ENCODE data around the gene PSMC3IP. TPM values are rescaled to one million over a fixed set of nuclear protein-coding genes. Genes with fewer than 3 reads are reported as not detected.
"Not testable (repeated sequence)": the region's sequence is repeated elsewhere in the genome, so short reads cannot be mapped to it uniquely, and the experiment has no call there.

Gene PSMC3IP
- total RNA-seq, 2 donors from 2014 or later = 2.1 TPM; not detected in 1

DNA sequence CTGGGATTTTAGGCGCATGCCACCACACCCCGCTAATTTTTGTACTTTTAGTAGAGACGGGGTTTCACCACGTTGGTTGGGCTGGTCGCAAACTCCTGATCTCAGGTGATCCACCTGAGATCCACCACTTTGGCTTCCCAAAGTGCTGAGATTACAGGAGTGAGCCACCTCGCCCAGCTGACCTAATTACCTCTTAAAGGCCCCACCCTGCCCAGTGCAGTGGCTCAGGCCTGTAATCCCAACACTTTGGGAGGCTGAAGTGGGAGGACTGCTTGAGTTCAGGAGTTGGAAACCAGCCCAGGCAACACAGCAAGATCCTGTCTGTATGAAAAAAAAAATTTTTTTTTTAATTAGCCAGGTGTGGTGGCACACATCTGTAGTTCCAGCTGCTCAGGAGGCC, 18.5 kb downstream of the PSMC3IP start:
- TF ChIP-seq, protein P1, sequence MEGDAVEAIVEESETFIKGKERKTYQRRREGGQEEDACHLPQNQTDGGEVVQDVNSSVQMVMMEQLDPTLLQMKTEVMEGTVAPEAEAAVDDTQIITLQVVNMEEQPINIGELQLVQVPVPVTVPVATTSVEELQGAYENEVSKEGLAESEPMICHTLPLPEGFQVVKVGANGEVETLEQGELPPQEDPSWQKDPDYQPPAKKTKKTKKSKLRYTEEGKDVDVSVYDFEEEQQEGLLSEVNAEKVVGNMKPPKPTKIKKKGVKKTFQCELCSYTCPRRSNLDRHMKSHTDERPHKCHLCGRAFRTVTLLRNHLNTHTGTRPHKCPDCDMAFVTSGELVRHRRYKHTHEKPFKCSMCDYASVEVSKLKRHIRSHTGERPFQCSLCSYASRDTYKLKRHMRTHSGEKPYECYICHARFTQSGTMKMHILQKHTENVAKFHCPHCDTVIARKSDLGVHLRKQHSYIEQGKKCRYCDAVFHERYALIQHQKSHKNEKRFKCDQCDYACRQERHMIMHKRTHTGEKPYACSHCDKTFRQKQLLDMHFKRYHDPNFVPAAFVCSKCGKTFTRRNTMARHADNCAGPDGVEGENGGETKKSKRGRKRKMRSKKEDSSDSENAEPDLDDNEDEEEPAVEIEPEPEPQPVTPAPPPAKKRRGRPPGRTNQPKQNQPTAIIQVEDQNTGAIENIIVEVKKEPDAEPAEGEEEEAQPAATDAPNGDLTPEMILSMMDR (IDR thresholded peaks at IDR 0.05) = no peak
- TF ChIP-seq POLR2A (IDR thresholded peaks at IDR 0.05) = no peak
- H3K27me3 ChIP-seq = no peaks in the 10 kb centered on the region
- no peak overlapping the region for H3K27ac ChIP-seq
- H3K36me3 ChIP-seq (replicated peaks in 1 of 2; ENCODE audit: insufficient read depth in 1 of 2, low read depth in 2 of 2) = no peaks in the 10 kb centered on the region
- WGBS, 2 donors = 73 to 84% methylated on average over 6 of the region's 6 CpGs
- no peak overlapping the region for H3K4me3 ChIP-seq
- no peaks in the 10 kb centered on the region for H3K9me3 ChIP-seq
- intact Hi-C loops (cut with DNase I) = no loop called here
- ATAC-seq (no peak), DNase-seq (no peak)
- peaks cover 36% of the 10 kb centered on the region for H3K4me1 ChIP-seq

DNA sequence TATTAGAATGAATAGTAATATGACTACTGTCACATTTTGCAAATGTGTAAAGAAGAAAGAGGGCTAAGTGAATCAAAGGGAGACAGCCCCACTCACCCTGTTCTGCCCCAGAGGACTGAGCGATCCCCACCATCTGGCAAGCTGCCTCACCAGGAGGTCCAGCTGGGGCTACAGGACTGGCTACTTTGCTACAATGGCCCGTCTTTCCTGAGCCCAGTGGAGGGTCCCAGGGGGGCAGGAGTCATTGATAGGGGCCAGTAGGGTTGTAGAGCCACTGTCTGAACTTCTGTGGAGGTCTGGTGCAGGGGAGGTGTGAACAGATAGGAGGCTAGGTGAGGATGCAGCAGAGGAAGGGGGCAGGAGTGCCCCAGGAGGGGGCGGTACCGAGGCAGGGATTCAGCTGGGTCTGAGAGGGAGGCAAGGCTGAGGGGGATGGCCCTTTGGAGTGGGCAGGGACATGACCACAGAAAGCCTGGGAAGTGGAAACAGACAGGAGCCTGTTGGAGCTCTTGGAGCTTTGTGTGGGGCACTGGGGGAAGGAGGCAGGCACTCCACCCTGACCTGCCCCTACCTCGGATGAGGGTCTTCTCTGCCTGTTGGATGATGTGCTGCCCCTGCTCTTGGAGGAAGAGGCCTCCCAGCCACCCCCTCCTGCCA, 21.4 kb downstream of the PSMC3IP start:
- H3K4me3 ChIP-seq; DNase-seq; intact Hi-C loops (cut with DNase I); H3K9me3 ChIP-seq; ATAC-seq; H3K36me3 ChIP-seq (replicated peaks in 1 of 2; ENCODE audit: insufficient read depth in 1 of 2, low read depth in 2 of 2); H3K27ac ChIP-seq; H3K27me3 ChIP-seq: not testable (repeated sequence)
- peaks cover 28% of the 10 kb centered on the region for H3K4me1 ChIP-seq
- WGBS, 2 donors = 53 to 71% methylated on average over 5 of the region's 5 CpGs

DNA sequence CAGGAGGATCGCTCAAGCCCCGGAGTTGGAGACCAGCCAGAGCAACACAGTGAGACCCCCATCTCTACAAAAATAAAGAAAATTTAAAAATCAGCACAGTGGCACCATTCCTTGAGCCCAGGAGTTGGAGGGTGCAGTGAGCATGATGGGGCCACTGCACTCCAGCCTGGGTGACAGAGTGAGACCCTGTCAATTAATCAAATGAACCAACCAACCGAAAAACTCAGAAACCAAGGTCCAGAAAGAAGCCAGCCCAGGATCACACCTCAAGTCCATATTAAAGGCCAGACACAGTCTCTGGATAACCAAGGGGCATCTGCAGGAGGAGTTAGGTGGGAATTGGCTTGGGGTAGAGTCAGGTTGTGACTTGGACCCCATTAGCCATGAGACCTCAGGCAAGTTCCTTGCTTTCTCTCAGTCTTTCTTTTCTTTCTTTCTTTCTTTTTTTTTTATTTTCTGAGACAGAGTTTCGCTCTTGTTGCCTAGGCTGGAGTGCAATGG, 22.4 kb downstream of the PSMC3IP start:
- Histone ChIP-seq H3K4me3 (peak overlapping the region; percentile 53 to 67), H3K4me1 (peaks cover 27% of the 10 kb centered on the region), H3K36me3 (replicated peaks in 1 of 2; ENCODE audit: insufficient read depth in 1 of 2, low read depth in 2 of 2) (no peaks in the 10 kb centered on the region), H3K27ac (peak overlapping the region; percentile 78 to 94 (median 90)), H3K9me3 (no peaks in the 10 kb centered on the region), H3K27me3 (no peaks in the 10 kb centered on the region)
- 25% methylated on average over 4 of the region's 4 CpGs for WGBS, 2 donors
- TF ChIP-seq, protein P1 (IDR thresholded peaks at IDR 0.05) = no peak
- no peak for TF ChIP-seq POLR2A (IDR thresholded peaks at IDR 0.05)
- intact Hi-C loops (cut with DNase I) = no loop called here
- ATAC-seq (peak; percentile 4), DNase-seq (no peak)

DNA sequence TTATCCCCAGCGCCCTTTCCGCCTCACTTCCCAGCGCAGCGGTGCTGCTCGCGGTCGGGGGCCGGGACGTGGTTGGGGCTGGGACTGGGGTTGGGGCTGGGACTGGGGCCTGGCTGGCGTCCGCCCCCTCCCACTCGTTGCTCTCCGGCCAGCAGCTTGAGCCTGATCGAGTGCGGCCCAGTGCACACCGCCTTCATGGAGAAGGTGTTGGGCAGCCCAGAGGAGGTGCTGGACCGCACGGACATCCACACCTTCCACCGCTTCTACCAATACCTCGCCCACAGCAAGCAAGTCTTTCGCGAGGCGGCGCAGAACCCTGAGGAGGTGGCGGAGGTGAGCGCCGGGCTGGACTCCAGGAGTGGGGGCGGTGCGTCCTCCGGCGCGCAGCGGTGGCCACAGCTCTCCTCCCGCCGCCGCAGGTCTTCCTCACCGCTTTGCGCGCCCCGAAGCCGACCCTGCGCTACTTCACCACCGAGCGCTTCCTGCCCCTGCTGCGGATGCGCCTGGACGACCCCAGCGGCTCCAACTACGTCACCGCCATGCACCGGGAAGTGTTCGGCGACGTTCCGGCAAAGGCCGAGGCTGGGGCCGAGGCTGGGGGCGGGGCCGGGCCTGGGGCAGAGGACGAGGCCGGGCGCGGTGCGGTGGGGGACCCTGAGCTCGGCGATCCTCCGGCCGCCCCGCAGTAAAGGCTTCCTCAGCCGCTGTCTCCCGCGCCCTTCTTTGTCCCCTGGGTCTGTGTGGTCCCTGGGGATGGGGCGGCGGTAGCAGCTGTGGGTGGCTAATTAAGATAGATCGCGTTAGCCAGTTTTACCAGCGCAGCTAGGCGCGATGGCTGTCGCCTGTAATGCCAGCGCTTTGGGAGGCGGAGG, 23.0 kb downstream of the PSMC3IP start:
- peak overlapping the region; percentile 53 to 67 for H3K4me3 ChIP-seq
- intact Hi-C loops (cut with DNase I) = no loop called here
- WGBS, 2 donors = 0 to 1% methylated on average over 12 to 81 of the region's 82 CpGs
- peak; percentile 70 to 89 (median 87) for TF ChIP-seq POLR2A (IDR thresholded peaks at IDR 0.05)
- TF ChIP-seq, protein P1 (IDR thresholded peaks at IDR 0.05) = no peak
- H3K9me3 ChIP-seq = no peaks in the 10 kb centered on the region
- peak; percentile 95 for ATAC-seq
- H3K36me3 ChIP-seq (replicated peaks in 1 of 2; ENCODE audit: insufficient read depth in 1 of 2, low read depth in 2 of 2) = no peaks in the 10 kb centered on the region
- H3K27ac ChIP-seq = peak overlapping the region; percentile 78 to 94 (median 90)
- H3K27me3 ChIP-seq = no peaks in the 10 kb centered on the region
- H3K4me1 ChIP-seq = peaks cover 27% of the 10 kb centered on the region
- DNase-seq = peak; percentile 85 to 89 (median 88)

DNA sequence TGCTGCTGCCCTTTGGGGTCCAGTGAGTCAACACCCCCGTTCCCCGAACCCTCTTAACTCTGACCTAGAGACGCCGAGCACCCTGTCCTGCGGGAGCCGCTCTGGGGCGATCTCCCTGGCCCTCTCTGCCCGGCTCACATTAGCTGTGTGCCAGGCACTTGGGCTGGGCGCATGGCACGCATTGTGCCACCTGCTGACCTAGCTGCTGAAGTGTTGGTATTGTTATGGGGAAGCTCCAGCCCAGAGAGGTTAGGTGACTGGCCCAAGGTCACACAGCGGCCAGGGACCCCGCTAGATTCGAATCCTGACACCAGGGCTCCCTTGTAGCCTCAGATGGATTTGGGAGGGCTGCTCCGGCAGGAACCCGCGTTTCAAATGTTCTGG, 23.7 kb downstream of the PSMC3IP start:
- TF ChIP-seq POLR2A (IDR thresholded peaks at IDR 0.05) = no peak
- TF ChIP-seq, protein P1 (IDR thresholded peaks at IDR 0.05) = no peak
- DNase-seq = peak in 2 of 4 donors; percentile 31 to 46
- Histone ChIP-seq H3K27ac (peak overlapping the region; percentile 78 to 94 (median 90)), H3K9me3 (no peaks in the 10 kb centered on the region), H3K27me3 (no peaks in the 10 kb centered on the region), H3K4me1 (peaks cover 31% of the 10 kb centered on the region), H3K4me3 (peak overlapping the region; percentile 53 to 67), H3K36me3 (replicated peaks in 1 of 2; ENCODE audit: insufficient read depth in 1 of 2, low read depth in 2 of 2) (no peaks in the 10 kb centered on the region)
- intact Hi-C loops (cut with DNase I) = no loop called here
- WGBS, 2 donors = 39% methylated on average over 16 of the region's 16 CpGs; no CpG with 5 or more reads in 1 of the 2 donors
- peak; percentile 15 for ATAC-seq

Data from body of pancreas (tissue), 4 donors.